ENCODE results near the gene AMPD3.
A peak's percentile ranks its signal among the peaks of the same experiment; 100 is the strongest.

The AMPD3 gene

GRCh38 chr11:10539339-10539738 lies 84.3 kb downstream of the AMPD3 start:
- no peak for DNase-seq (ENCODE audit: low spot score)

- DNase-seq (ENCODE audit: low spot score), result no peak
These were observed 85.5 kb downstream of the AMPD3 start for GRCh38 chr11:10540546-10540914.

GRCh38 chr11:10540915-10541560 lies 86.0 kb downstream of the AMPD3 start, which contains the start of gene RNF141:
RNF141 (minus strand) TSS chr11:10541187; CDS start chr11:10534158, 7,029 bp downstream.
- peak; percentile 89 for DNase-seq (ENCODE audit: low spot score)

DNA sequence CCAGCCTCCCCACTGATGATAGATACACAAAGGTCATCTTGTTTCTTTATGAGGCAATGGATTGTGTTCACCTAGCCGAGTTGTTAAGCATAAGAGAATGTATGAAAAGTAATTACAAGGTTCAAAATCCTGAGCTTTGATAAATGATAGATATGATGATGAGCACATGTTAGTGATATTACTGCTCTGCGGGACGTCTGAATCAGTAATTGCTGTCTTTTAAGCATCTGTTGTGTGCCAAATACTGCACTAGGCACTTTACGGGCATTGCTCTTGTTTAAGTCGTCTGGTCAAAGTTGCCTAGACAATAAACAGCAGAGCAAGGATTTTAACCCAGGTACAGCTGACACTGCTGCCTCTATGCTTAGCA lies 86.5 kb downstream of the AMPD3 start:
- DNase-seq (ENCODE audit: low spot score), result no peak

GRCh38 chr11:10542776-10543175 lies 87.7 kb downstream of the AMPD3 start:
- no peak for DNase-seq (ENCODE audit: low spot score)

GRCh38 chr11:10543782-10544181 lies 88.7 kb downstream of the AMPD3 start:
- no peak for DNase-seq (ENCODE audit: low spot score)

GRCh38 chr11:10544491-10545465 lies 89.7 kb downstream of the AMPD3 start:
- no peak for DNase-seq (ENCODE audit: low spot score)

DNA sequence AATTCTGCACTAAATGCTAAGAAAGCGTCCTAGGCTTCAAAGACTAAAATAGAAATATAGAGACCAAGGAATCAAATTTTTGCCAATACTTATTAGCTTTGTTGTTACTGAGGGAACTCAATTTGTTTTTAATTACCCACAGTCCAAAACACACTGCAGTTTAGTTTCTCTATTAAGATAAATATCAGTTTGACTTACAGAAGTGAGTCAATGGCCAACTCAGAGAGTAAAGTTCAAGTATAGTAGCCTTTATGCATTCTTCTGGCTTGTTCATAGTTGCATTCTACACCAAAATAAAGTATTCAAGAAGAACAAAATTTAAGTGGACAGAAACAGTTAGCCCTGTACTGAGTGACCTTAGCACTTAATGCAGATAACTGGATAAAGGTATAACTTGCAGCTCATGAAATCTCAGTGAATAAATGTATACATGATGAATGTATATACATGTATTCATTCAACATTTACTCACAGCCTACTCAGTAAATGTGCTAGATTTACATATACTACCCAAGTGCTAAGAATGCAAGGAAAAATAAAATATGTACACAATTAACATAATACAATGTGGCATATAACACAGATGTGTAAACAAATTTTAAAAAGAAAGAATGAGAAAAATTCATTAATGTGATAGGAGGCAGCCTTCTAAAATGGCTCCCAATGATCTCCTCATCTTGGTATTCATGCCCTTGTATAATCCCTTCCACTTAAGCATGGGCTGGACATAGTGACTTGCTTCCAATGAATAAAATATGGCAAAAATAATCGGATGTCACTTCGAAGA lies 95.6 kb downstream of the AMPD3 start:
- no peak for DNase-seq (ENCODE audit: low spot score)

- DNase-seq (ENCODE audit: low spot score), result no peak
These were observed 96.2 kb downstream of the AMPD3 start for GRCh38 chr11:10551290-10551592.

GRCh38 chr11:10551845-10552352 lies 96.8 kb downstream of the AMPD3 start:
- DNase-seq (ENCODE audit: low spot score), result no peak

GRCh38 chr11:10556590-10556989 lies 101.5 kb downstream of the AMPD3 start:
- DNase-seq (ENCODE audit: low spot score), result no peak
